Measurements from ENCODE around the gene SNAPIN. TPM values are rescaled to one million over a fixed set of nuclear protein-coding genes. Genes with fewer than 3 reads are reported as not detected.

The SNAPIN gene
- total and polyA plus RNA-seq, 4 donors, result 26.3 to 38.1 (median 33.6) TPM

DNA sequence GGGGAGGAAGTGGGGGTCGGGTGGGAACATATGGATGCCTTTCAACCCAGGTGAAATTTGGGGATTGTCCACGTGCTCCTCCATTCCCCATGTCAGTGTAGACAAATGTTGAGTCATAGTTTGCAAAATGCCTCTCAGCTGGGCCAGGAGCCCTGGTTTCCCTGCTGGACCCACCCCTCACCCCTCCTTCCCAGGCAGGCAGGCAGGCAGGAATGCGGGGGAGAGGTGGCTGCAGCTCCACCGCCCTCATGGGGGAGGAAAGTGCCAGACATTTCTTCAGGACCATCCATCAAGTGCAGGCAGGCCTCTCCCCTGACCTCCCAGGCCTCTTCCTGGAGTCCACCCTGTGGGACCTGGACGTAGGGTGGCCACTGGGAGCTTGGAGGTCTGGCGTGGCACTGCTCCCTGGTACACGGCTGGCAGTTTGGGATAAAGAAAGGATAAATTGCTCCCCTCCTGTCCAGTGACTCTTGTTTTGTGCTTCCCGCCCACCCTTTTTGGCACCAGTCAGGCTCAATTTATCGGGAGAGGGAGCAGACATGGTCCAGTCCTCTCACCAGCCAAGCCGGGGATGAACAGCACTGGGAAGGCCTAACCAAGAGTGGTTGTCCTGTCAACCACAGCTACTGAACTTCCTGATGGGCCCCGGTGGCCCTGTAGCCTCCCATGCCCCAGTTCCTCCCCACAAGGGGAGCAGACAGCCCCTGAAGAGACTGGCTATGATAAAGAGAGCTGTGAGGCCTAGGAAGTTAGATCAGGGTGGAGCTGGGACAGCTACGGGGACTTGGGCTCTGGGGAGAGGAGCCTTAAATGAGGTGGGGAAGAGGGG, 38.9 kb downstream of the SNAPIN start:
- DNase-seq, result peak; percentile 13 to 40 (median 34)
- Histone ChIP-seq H3K9me3 (ENCODE audit: control insufficient read depth in 4 of 4, insufficient read depth in 3 of 4, low read length in 3 of 4) (no peaks in the 10 kb centered on the region), H3K9ac (ENCODE audit: insufficient read depth in 1 of 2, low read length in 2 of 2) (no peak overlapping the region), H3K36me3 (ENCODE audit: control insufficient read depth in 4 of 4, insufficient read depth in 4 of 4, low read length in 4 of 4) (peaks cover 0 to 8% (median 0%) of the 10 kb centered on the region in 4 donors), H3K4me3 (no peak overlapping the region), H3K4me1 (ENCODE audit: control insufficient read depth in 5 of 5, insufficient read depth in 5 of 5, low read length in 5 of 5) (peaks cover 0 to 11% (median 4%) of the 10 kb centered on the region in 5 donors), H3K27me3 (ENCODE audit: control insufficient read depth in 3 of 3, insufficient read depth in 3 of 3, low read length in 2 of 3) (no peaks in the 10 kb centered on the region), H3K27ac (ENCODE audit: low read depth in 1 of 2, low read length in 1 of 2) (peak overlapping the region; percentile 79 to 84)
- no peak for TF ChIP-seq CTCF (IDR thresholded peaks at IDR 0.05; ENCODE audit: control extremely low read depth, extremely low read depth)
- 62 to 73% methylated on average over 12 of the region's 12 CpGs for WGBS, 2 donors
- ATAC-seq (ENCODE audit: insufficient read depth, low FRiP score), result peak; percentile 63

GRCh38 chr1:153698020-153698922, 39.8 kb downstream of the SNAPIN start:
- ATAC-seq (ENCODE audit: insufficient read depth, low FRiP score), result peak; percentile 70
- TF ChIP-seq CTCF (IDR thresholded peaks at IDR 0.05; ENCODE audit: control extremely low read depth, extremely low read depth), result no peak
- 16 to 33% methylated on average over 29 of the region's 29 CpGs for WGBS, 2 donors
- Histone ChIP-seq H3K36me3 (ENCODE audit: control insufficient read depth in 4 of 4, insufficient read depth in 4 of 4, low read length in 4 of 4) (peaks cover 0 to 5% (median 0%) of the 10 kb centered on the region in 4 donors), H3K4me1 (ENCODE audit: control insufficient read depth in 5 of 5, insufficient read depth in 5 of 5, low read length in 5 of 5) (peaks cover 0 to 11% (median 4%) of the 10 kb centered on the region in 5 donors), H3K27me3 (ENCODE audit: control insufficient read depth in 3 of 3, insufficient read depth in 3 of 3, low read length in 2 of 3) (no peaks in the 10 kb centered on the region), H3K4me3 (no peak overlapping the region), H3K27ac (ENCODE audit: low read depth in 1 of 2, low read length in 1 of 2) (peak overlapping the region; percentile 79 to 86), H3K9ac (ENCODE audit: insufficient read depth in 1 of 2, low read length in 2 of 2) (no peak overlapping the region), H3K9me3 (ENCODE audit: control insufficient read depth in 4 of 4, insufficient read depth in 3 of 4, low read length in 3 of 4) (no peaks in the 10 kb centered on the region)
- peak; percentile 48 to 72 (median 59) for DNase-seq

DNA sequence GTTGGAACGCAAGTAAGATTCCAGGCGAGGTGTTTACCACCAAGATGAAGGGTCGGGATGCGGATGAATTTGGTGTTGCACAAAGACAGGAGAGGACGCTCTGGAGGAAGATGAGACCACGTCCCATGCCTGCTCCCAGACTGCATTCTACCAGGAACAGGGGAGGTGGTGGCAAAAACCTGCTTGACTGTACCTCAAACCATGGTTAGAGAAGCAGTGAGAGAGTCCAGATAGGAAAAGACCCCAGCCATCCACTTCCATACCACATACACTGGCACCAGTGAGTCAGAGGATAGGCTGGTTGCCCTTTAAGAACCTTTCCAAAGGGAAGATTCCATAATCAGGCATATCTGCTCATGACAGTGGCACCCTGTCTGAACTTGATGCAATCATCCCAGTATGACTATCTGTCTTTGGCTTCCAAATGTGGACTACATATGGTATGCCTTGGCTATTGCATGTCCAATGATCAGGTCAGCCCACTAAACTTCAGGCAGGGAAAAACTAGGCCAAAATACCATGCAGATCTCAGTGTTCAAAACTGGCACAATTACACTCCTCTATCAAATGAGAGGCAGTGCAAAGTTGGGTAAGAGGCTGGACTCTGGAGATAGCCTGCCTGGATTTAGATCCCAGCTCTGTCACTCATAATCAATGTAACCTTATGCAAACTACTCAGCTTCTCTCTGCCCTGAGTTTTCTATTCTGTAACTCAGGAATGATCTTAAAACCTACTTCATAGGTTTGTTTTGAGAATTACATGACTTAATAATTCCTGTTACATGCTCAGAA, 40.6 kb downstream of the SNAPIN start:
- Histone ChIP-seq H3K9me3 (ENCODE audit: control insufficient read depth in 4 of 4, insufficient read depth in 3 of 4, low read length in 3 of 4) (no peaks in the 10 kb centered on the region), H3K27me3 (ENCODE audit: control insufficient read depth in 3 of 3, insufficient read depth in 3 of 3, low read length in 2 of 3) (no peaks in the 10 kb centered on the region), H3K4me1 (ENCODE audit: control insufficient read depth in 5 of 5, insufficient read depth in 5 of 5, low read length in 5 of 5) (peaks cover 0 to 11% (median 4%) of the 10 kb centered on the region in 5 donors), H3K36me3 (ENCODE audit: control insufficient read depth in 4 of 4, insufficient read depth in 4 of 4, low read length in 4 of 4) (no peaks in the 10 kb centered on the region), H3K4me3 (no peak overlapping the region), H3K9ac (ENCODE audit: insufficient read depth in 1 of 2, low read length in 2 of 2) (no peak overlapping the region), H3K27ac (ENCODE audit: low read depth in 1 of 2, low read length in 1 of 2) (peak overlapping the region; percentile 42 to 86)
- DNase-seq (no peak), ATAC-seq (ENCODE audit: insufficient read depth, low FRiP score) (no peak)
- WGBS, 2 donors, result 78 to 82% methylated on average over 6 of the region's 6 CpGs
- no peak for TF ChIP-seq CTCF (IDR thresholded peaks at IDR 0.05; ENCODE audit: control extremely low read depth, extremely low read depth)

All from lung (tissue), 12 donors.